CD4-positive, CD25-positive, alpha-beta regulatory T cell (primary cell): Measurements from ENCODE around the gene NLRP12. TPM values are rescaled to one million over a fixed set of nuclear protein-coding genes. Genes with fewer than 3 reads are reported as not detected.

Experiments
- ATAC-seq, 2 donors: fragments of 150-1000 bp; cut with Tn5 transposase; one replicate each; pipeline ENCODE4 v1.10.0; 2021; ENCODE audit warnings: low read depth in 2 of 2, moderate number of reproducible peaks in 2 of 2, moderate library complexity in 1 of 2
- DNase-seq, 3 donors: peaks; one replicate each; pipeline versions ENCODE4 v3.0.0 to v3.0.0-alpha.2; 2012 to 2022; ENCODE audit warnings: mixed read lengths in 1 of 3
- H3K27ac ChIP-seq: one replicate; pipeline ENCODE4 v1.7.0; 2013; ENCODE audit warnings: mild to moderate bottlenecking, low read length; ENCODE audit not compliant: insufficient read depth, poor library complexity, severe bottlenecking
- H3K27me3 ChIP-seq: one replicate; pipeline ENCODE4 v1.7.0; 2013; ENCODE audit warnings: low read length; ENCODE audit not compliant: control insufficient read depth, insufficient read depth
- H3K36me3 ChIP-seq: one replicate; pipeline ENCODE4 v1.7.0; 2013; ENCODE audit warnings: mild to moderate bottlenecking, low read length, moderate library complexity; ENCODE audit not compliant: control insufficient read depth, insufficient read depth
- H3K4me1 ChIP-seq: 2 replicates; pipeline ENCODE4 v1.7.0; 2013; ENCODE audit warnings: mild to moderate bottlenecking, low read length; ENCODE audit not compliant: insufficient read depth, control insufficient read depth, poor library complexity, severe bottlenecking
- H3K4me3 ChIP-seq: one replicate; pipeline ENCODE4 v1.7.0; 2013; ENCODE audit warnings: low read depth, mild to moderate bottlenecking, low read length, moderate library complexity
- H3K9me3 ChIP-seq, 2 experiments: 1 replicate in 1 of 2; 2 replicates in 1 of 2; pipeline ENCODE4 v1.7.0; 2013; ENCODE audit warnings: low read length in 2 of 2, mild to moderate bottlenecking in 1 of 2, moderate library complexity in 1 of 2; ENCODE audit not compliant: control insufficient read depth in 2 of 2
- H3K27ac Mint-ChIP-seq, 3 donors: one replicate each; pipeline ENCODE4 v1.8.0; 2020 to 2022; ENCODE audit warnings: mild to moderate bottlenecking in 3 of 3, mixed read lengths in 3 of 3, moderate library complexity in 2 of 3
- H3K27me3 Mint-ChIP-seq: one replicate; pipeline ENCODE4 v1.8.0; 2022; ENCODE audit warnings: mild to moderate bottlenecking, mixed read lengths
- H3K36me3 Mint-ChIP-seq: one replicate; pipeline ENCODE4 v1.8.0; 2020; ENCODE audit warnings: mixed read lengths
- H3K4me1 Mint-ChIP-seq, 4 donors: one replicate each; pipeline ENCODE4 v1.8.0; 2020 to 2022; ENCODE audit warnings: mixed read lengths in 4 of 4, mild to moderate bottlenecking in 1 of 4
- H3K4me3 Mint-ChIP-seq, 4 donors: one replicate each; pipeline ENCODE4 v1.8.0; 2020 to 2022; ENCODE audit warnings: mild to moderate bottlenecking in 4 of 4, mixed read lengths in 4 of 4, moderate library complexity in 3 of 4
- H3K9me3 Mint-ChIP-seq, 7 donors: one replicate each; pipeline ENCODE4 v1.8.0; 2020 to 2022; ENCODE audit warnings: mixed read lengths in 7 of 7, mild to moderate bottlenecking in 3 of 7, moderate library complexity in 2 of 7
- polyA plus RNA-seq, 4 donors: library from polyadenylated mRNA; unstranded; fragments of 300-500 nt; fragmentation: Illumina TruSeq; gene quantifications; one replicate each; pipeline ENCODE4 v1.2.3, GENCODE V29; 2021
- total RNA-seq: library from RNA; stranded (reverse); gene quantifications from one replicate; pipeline ENCODE4 v1.2.3, GENCODE V29; 2022

Gene NLRP12
- total and polyA plus RNA-seq, 5 donors from 2014 or later: not detected

DNA sequence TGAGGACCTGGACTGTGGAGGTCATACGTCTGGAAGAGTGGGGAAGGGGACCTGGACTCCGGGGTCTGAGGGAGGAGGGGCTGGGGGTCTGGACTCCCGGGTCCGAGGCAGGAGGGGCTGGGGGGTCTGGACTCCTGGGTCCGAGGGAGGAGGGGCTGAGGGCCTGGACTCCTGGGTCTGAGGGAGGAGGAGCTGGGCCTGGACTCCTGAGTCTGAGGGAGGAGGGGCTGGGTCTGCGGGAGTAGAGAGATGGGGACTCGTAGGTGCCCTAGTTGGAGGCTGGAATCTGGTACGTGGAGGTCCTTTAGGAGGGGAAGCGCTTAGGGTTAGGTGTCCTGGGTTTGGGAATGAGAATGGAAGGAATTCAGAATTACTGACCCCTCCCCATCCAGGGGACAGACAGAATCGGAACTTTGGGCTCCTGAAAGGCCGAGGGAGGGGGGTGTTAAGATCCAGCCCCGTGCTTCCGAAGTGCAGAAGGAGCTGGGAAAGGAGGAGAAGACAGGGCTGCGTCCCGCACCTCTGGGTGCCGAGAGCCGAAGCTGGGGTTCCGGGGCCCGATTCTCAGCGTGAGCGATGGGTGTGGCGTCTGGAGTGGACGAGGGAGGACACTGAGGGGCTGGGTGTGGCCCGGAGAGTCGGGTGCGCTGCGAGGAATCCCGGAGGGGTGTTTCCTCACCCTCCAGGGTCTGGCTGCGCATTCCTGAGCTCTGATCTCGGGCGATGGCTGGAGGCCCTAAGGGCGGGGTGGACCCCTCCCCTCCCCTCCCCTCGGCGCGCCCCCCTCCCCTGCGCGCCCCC is 44.2 kb upstream of the NLRP12 start:
- ATAC-seq: no peak

DNA sequence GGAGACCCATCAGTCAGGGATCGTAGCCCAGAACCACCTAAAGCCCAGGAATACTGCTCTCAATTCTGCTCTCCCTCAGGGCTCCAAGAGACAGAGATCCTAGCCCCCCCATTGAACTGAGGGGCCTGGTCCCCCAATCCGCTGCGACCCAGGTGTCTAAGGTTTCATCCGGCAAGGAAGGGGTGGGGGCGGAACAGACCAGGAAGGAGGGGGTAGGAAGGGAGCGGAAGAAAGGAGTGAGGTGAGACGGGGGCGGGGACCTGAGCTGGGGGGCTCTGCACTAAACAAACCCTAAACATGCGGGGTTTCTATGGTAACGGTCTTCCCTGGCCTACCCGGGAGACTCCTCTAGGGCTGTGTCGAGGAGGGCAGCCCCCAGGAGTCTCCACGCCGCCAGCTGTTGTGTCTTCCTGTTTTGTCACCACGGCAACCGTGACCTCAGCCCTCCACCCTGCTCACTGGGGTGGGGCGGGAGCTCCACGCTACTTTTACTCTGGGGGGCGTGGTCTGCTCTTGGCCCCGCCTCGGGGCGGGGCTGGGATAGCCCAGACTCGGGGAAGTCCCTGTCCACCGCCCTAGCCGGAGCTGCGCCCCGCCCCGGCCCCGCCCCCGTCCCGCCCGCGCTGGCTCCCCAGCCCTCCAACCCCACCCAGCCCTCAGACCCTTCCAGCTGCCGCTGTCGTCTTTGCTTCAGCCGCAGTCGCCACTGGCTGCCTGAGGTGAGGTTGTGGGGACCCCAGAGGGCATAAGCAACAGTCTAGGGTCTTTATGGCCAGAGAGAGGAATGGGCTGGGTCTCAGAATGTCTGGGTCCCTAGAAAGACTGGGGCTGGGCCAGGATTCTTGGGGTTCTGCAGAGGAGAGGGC is 43.3 kb upstream of the NLRP12 start, which contains the start of gene MYADM:
TSS of gene MYADM (plus strand) at position 659 of the 866 bp plus-strand sequence. CDS start 5,647 bp downstream, outside the sequence.
- Mint-ChIP-seq H3K36me3 (peaks cover 6% of the 10 kb centered on the region), H3K4me3 (peak within 1 kb of the TSS; percentile 90 to 98 (median 96)), H3K9me3 (peaks cover 0 to 3% (median 0%) of the 10 kb centered on the region in 7 donors), H3K27ac (peak within 1 kb of the TSS; percentile 97 to 100 (median 99)), H3K27me3 (peaks cover 19% of the 10 kb centered on the region), H3K4me1 (peaks cover 6 to 44% (median 28%) of the 10 kb centered on the region in 4 donors)
- Histone ChIP-seq H3K36me3 (peaks cover 1% of the 10 kb centered on the region), H3K27ac (peak within 1 kb of the TSS; percentile 100), H3K4me3 (peak within 1 kb of the TSS; percentile 89), H3K4me1 (peaks cover 42% of the 10 kb centered on the region), H3K9me3 (no peaks in the 10 kb centered on the region), H3K27me3 (no peaks in the 10 kb centered on the region)
- DNase-seq (peak; percentile 97 to 100 (median 100)), ATAC-seq (peak; percentile 83 to 88)

More for the DNA sequence above, 44.2 kb upstream of the NLRP12 start:
- Mint-ChIP-seq H3K27me3 (peaks cover 16% of the 10 kb centered on the region), H3K4me1 (peaks cover 6 to 51% (median 34%) of the 10 kb centered on the region in 4 donors), H3K27ac (peak overlapping the region; percentile 74 to 100 (median 99)), H3K4me3 (peak overlapping the region; percentile 90 to 98 (median 96)), H3K36me3 (peaks cover 10% of the 10 kb centered on the region), H3K9me3 (peaks cover 0 to 1% (median 0%) of the 10 kb centered on the region in 7 donors)
- Histone ChIP-seq H3K27me3 (no peaks in the 10 kb centered on the region), H3K36me3 (peaks cover 7% of the 10 kb centered on the region), H3K4me1 (peaks cover 42% of the 10 kb centered on the region), H3K4me3 (peak overlapping the region; percentile 89), H3K27ac (peak overlapping the region; percentile 100), H3K9me3 (no peaks in the 10 kb centered on the region)
- DNase-seq: peak in 2 of 3 donors; percentile 28 to 47

DNA sequence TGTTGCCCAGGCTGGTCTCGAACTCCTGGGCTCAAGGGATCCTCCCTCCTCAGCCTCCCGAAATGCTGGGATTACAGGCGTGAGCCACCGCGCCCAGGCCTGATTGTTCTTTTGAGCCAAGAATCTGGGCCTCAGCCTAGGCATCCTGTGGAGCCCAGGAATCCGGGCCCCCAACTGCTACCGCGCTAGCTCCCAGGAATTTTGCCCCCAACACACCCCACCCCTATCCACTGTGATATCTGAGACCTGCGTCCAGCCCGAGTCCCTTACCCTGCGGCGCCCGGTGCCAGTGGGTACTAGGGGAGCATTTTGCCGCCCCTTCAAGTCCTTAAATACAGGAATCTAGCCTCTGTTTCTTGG is 42.7 kb upstream of the NLRP12 start:
- Mint-ChIP-seq H3K4me1 (peaks cover 6 to 44% (median 26%) of the 10 kb centered on the region in 4 donors), H3K36me3 (peaks cover 6% of the 10 kb centered on the region), H3K9me3 (peaks cover 0 to 3% (median 0%) of the 10 kb centered on the region in 7 donors), H3K27me3 (peaks cover 19% of the 10 kb centered on the region), H3K4me3 (peak overlapping the region; percentile 90 to 98 (median 96)), H3K27ac (peak overlapping the region; percentile 97 to 100 (median 99))
- Histone ChIP-seq H3K4me3 (peak overlapping the region; percentile 73), H3K36me3 (no peaks in the 10 kb centered on the region), H3K27ac (peak overlapping the region; percentile 100), H3K9me3 (no peaks in the 10 kb centered on the region), H3K4me1 (peaks cover 42% of the 10 kb centered on the region), H3K27me3 (no peaks in the 10 kb centered on the region)
- ATAC-seq (no peak), DNase-seq (no peak)

DNA sequence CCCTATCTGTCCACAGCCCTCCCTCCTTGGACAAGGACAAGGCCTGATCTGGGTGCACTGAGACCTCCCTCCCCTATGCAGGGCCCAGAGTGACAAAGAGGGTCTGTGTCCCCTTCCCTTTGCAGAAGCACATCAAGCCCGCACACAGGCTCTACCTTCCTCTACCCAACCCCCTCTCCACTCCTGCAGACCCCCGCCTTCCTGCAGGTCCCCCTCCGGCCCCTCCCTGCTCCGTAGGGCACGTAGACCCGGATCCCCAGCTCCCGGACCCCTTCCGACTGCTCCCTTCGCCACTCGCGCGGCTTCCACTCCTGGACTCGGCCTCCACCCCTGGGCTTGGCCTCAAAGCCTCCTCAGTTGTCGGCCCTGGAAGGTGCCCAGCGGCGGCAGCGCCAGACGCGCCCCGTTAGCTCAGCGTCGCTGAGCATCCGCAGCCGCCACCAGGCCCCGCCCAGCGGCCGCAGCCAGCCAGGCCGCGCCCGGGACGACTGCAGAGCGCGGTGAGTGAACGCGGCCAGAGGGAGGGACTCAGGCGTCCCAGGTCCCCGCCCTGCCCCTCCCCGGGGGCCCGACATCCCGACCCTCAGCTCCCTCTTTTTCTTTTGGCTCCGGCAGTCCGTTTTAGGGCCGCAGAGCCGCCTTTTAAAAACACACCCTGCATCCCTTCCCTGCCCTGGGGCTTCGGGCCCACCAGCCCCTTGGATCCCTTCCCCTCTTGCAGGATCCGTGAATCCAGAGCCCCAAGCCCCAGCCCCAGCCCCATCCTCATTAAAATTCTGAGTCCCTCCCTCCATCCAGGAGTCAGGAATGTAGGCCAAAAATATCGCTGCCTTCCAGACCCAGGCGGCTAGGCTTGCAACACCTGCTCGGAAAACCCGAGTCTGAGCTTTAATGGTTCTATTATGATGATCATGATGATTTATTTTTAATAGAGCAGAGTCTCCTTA is 42.1 kb upstream of the NLRP12 start:
- Mint-ChIP-seq H3K27ac (peak overlapping the region; percentile 97 to 100 (median 99)), H3K4me1 (peaks cover under 1 to 38% (median 22%) of the 10 kb centered on the region in 4 donors), H3K36me3 (peaks cover 1% of the 10 kb centered on the region), H3K9me3 (peaks cover 0 to 3% (median 0%) of the 10 kb centered on the region in 7 donors), H3K4me3 (peak overlapping the region; percentile 90 to 98 (median 96)), H3K27me3 (peaks cover 14% of the 10 kb centered on the region)
- peaks cover 42% of the 10 kb centered on the region for H3K4me1 ChIP-seq
- DNase-seq (peak; percentile 59 to 69 (median 61)), ATAC-seq (peak in 1 of 2 donors; percentile 20)
- H3K9me3 ChIP-seq: no peaks in the 10 kb centered on the region
- H3K36me3 ChIP-seq: no peaks in the 10 kb centered on the region
- H3K27me3 ChIP-seq: no peaks in the 10 kb centered on the region
- peak overlapping the region; percentile 73 for H3K4me3 ChIP-seq
- H3K27ac ChIP-seq: peak overlapping the region; percentile 100

DNA sequence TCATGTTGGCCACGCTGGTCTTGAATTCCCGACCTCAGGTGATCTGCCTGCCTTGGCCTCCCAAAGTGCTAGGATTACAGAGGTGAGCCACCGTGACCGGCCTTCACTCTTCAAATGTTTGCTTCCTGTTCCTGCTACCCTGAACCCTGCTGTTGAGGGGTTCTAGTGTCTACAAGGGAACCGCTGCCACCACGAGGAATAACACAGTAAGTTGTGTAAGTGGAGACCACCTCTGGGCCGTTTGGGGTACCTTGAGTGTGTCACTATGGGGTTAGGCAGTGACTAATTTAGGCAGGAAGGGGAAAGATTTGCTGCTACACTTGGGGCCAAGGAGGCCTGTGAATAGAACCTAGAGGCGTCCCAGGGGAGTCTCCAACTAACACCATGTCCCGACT is 41.4 kb upstream of the NLRP12 start:
- no peaks in the 10 kb centered on the region for H3K9me3 ChIP-seq
- ATAC-seq: no peak
- Mint-ChIP-seq H3K9me3 (peaks cover 0 to 3% (median 0%) of the 10 kb centered on the region in 7 donors), H3K4me3 (peak overlapping the region; percentile 76 to 91 (median 84)), H3K36me3 (no peaks in the 10 kb centered on the region), H3K27me3 (peaks cover 13% of the 10 kb centered on the region), H3K27ac (peak overlapping the region; percentile 86 to 99 (median 90)), H3K4me1 (peaks cover 0 to 33% (median 16%) of the 10 kb centered on the region in 4 donors)
- H3K4me1 ChIP-seq: peaks cover 40% of the 10 kb centered on the region
- H3K27me3 ChIP-seq: no peaks in the 10 kb centered on the region
- no peak for DNase-seq
- no peaks in the 10 kb centered on the region for H3K36me3 ChIP-seq
- H3K4me3 ChIP-seq: no peak overlapping the region
- peak overlapping the region; percentile 100 for H3K27ac ChIP-seq

DNA sequence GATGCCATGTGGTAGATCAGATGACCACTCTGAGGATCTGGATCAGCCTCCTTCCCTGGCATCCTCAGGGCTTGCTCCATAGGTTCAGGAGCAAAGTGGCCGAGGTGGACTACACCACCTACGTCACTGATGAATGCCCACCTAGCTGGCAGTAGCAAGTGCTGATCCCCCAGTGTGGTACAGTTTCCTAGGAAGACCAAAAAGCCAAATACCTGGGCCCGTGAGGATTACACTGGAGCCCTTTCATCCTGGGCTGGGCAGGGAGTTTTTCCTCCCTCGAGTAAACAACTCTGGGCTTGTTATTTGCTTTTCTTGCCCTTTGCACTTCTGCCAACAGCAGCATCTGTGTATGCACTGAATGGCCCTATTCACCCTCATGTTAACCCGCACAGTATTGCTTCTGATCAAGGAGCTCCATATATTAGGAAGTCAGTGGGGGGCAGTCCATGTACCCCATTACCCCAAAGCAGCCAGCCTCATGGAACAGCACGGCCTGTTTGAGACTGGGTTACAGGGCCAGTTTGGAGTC is 40.3 kb upstream of the NLRP12 start:
- H3K27ac Mint-ChIP-seq: peak overlapping the region in 1 of 3 donors; percentile 60
- no peak for ATAC-seq

More for the DNA sequence above, 40.3 kb upstream of the NLRP12 start:
- Histone ChIP-seq H3K4me3 (no peak overlapping the region), H3K27me3 (no peaks in the 10 kb centered on the region), H3K4me1 (peaks cover 35% of the 10 kb centered on the region), H3K27ac (no peak overlapping the region), H3K36me3 (no peaks in the 10 kb centered on the region), H3K9me3 (no peaks in the 10 kb centered on the region)
- H3K4me1 Mint-ChIP-seq: peaks cover 0 to 31% (median 13%) of the 10 kb centered on the region in 4 donors
- no peaks in the 10 kb centered on the region for H3K36me3 Mint-ChIP-seq
- no peak for DNase-seq
- H3K27me3 Mint-ChIP-seq: peaks cover 13% of the 10 kb centered on the region
- H3K9me3 Mint-ChIP-seq: peaks cover 0 to 3% (median 0%) of the 10 kb centered on the region in 7 donors
- H3K4me3 Mint-ChIP-seq: peak overlapping the region in 2 of 4 donors; percentile 32 to 34
